GM12878 (cell line): ENCODE data around the gene MIAT. TPM values are rescaled to one million over a fixed set of nuclear protein-coding genes. Genes with fewer than 3 reads are reported as not detected.

Experiments
- ATAC-seq: fragments of 200-7000 bp; cut with Tn5 transposase; 3 replicates; pipeline ENCODE4 v1.9.1; 2020; ENCODE audit warnings: mild to moderate bottlenecking, moderate library complexity
- BruUV-seq: library from RNA; stranded (reverse); fragments of 400-500 nt; replicated peaks from 2 replicates; lab custom pipeline; 2021; lab: Mats Ljungman, UMichigan
- CTCF ChIA-PET: fragments of 300-600 bp; sonication (Branson Sonifier 250); formaldehyde crosslinking; extraction: SDS; loops from one replicate; lab custom pipeline; 2021; ENCODE audit warnings: inconsistent platforms; lab: Yijun Ruan, JAX
- POLR2A ChIA-PET: fragments of 350-600 bp; formaldehyde crosslinking; extraction: SDS; loops from one replicate; lab custom pipeline; 2021; ENCODE audit warnings: inconsistent platforms; lab: Charles Lee
- RAD21 ChIA-PET: fragments of 300-600 bp; sonication (Branson Sonifier 250); formaldehyde crosslinking; loops from one replicate; lab custom pipeline; 2023; ENCODE audit warnings: antibody characterized with exemption; ENCODE audit not compliant: unreplicated experiment; lab: Charles Lee
- SMC1A ChIA-PET: fragments of 300-600 bp; sonication (Branson Sonifier 250); formaldehyde crosslinking; loops from one replicate; lab custom pipeline; 2023; ENCODE audit not compliant: unreplicated experiment, uncharacterized antibody; lab: Charles Lee
- DNase-seq: peaks from one replicate; pipeline ENCODE4 v3.0.0-alpha.2; 2011; ENCODE audit warnings: low read depth, low spot score
- FAIRE-seq: peaks from 3 replicates; lab custom pipeline; 2011; peaks lifted over from hg19 to GRCh38; lab: Jason Lieb, UNC
- H2AFZ ChIP-seq: 2 replicates; pipeline ENCODE4 v1.6.0; 2011; ENCODE audit warnings: low read depth, low read length, control low read depth; ENCODE audit not compliant: control insufficient read depth
- H3K27ac ChIP-seq: 2 replicates; pipeline ENCODE4 v1.5.1; 2011; ENCODE audit warnings: control low read depth; ENCODE audit not compliant: control insufficient read depth, insufficient read depth
- H3K27me3 ChIP-seq, 2 experiments: replicated peaks in 1 of 2; 2 replicates each; pipeline versions ENCODE4 v1.6.0 to v1.6.1; 2011; ENCODE audit warnings: low read length in 1 of 2; ENCODE audit not compliant: control insufficient read depth in 2 of 2, insufficient read depth in 2 of 2
- H3K36me3 ChIP-seq, 2 experiments: 2 replicates each; pipeline ENCODE4 v1.5.1; 2011; ENCODE audit warnings: low read length in 1 of 2; ENCODE audit not compliant: control insufficient read depth in 2 of 2, insufficient read depth in 2 of 2
- H3K4me1 ChIP-seq: 2 replicates; pipeline ENCODE4 v1.6.1; 2011; ENCODE audit warnings: mild to moderate bottlenecking, low read length, moderate library complexity, mixed read lengths; ENCODE audit not compliant: control insufficient read depth, insufficient read depth
- H3K4me2 ChIP-seq: 2 replicates; pipeline ENCODE4 v1.6.0; 2011; ENCODE audit warnings: control low read depth; ENCODE audit not compliant: control insufficient read depth, insufficient read depth
- H3K4me3 ChIP-seq: fragments of 200-600 bp; sonication (generic); 2 replicates; pipeline ENCODE4 v1.5.1; 2016
- H3K79me2 ChIP-seq: 2 replicates; pipeline ENCODE4 v1.6.0; 2011; ENCODE audit warnings: low read length; ENCODE audit not compliant: control insufficient read depth, insufficient read depth
- H3K9ac ChIP-seq: 2 replicates; pipeline ENCODE4 v1.8.0; 2011; ENCODE audit warnings: low read length, control low read depth, mixed read lengths; ENCODE audit not compliant: control insufficient read depth, insufficient read depth
- H3K9me3 ChIP-seq: replicated peaks from 3 replicates; pipeline ENCODE4 v1.5.1; 2011; ENCODE audit warnings: mild to moderate bottlenecking, low read length; ENCODE audit not compliant: control insufficient read depth, insufficient read depth
- H4K20me1 ChIP-seq: 2 replicates; pipeline ENCODE4 v1.6.0; 2011; ENCODE audit not compliant: control insufficient read depth, insufficient read depth
- EED ChIP-seq: sonication (generic); IDR thresholded peaks from 2 replicates; pipeline ENCODE4 v1.6.1; 2016; ENCODE audit warnings: antibody characterized with exemption, low read depth
- ZNF622 ChIP-seq: fragments of 450-650 bp; IDR thresholded peaks from 2 replicates; pipeline ENCODE4 v1.6.1; 2017; ENCODE audit warnings: mild to moderate bottlenecking, inconsistent platforms
- WGBS: methylation state at CpG from one replicate; pipeline ENCODE4 v1.1.6; 2016; ENCODE audit warnings: low lambda C conversion rate; ENCODE audit not compliant: insufficient replicate concordance, insufficient coverage; ENCODE audit errors: missing lambda C conversion rate; 5-methylcytosine and 5-hydroxymethylcytosine counted together
- in situ Hi-C: fragments of 300-500 bp; cut with MboI; formaldehyde crosslinking; loops from 9 replicates; pipeline ENCODE4 v1.14.3; 2018; ENCODE audit warnings: mixed read lengths
- intact Hi-C: fragments of 100-400 bp; cut with micrococcal nuclease; formaldehyde crosslinking; loops from one replicate; pipeline ENCODE4 v1.14.2; 2022; ENCODE audit not compliant: unreplicated experiment
- polyA plus RNA-seq, 11 experiments: library from polyadenylated mRNA; depleted of rRNA in 4 of 11; unstranded in 6 of 11; stranded (reverse) in 5 of 11; fragments of >200 nt; fragmentation: Nextera tagmentation in 4 of 11; fragmentation: Illumina TruSeq in 1 of 11; extraction: Ambion mirVana in 4 of 11; extraction: Trizol in 1 of 11; gene quantifications; 1 replicate in 1 of 11; 2 replicates in 10 of 11; pipeline versions ENCODE4 v1.2.1 to v1.2.3, GENCODE V29; 2011 to 2016; ENCODE audit warnings: inconsistent platforms in 2 of 11, missing spikeins in 2 of 11, low read depth in 1 of 11
- total RNA-seq, 4 experiments: library from RNA; depleted of rRNA in 3 of 4; stranded (reverse); fragments of >200 nt in 3 of 4; fragmentation: Illumina TruSeq in 1 of 4; extraction: Trizol in 1 of 4; gene quantifications; 2 replicates each; pipeline versions ENCODE4 v1.2.1 to v1.2.3, GENCODE V29; 2013 to 2021
- TF ChIP-seq, protein P1 (sequence below): IDR thresholded peaks from 2 replicates; pipeline ENCODE4 v1.6.1; 2012; ENCODE audit warnings: mild to moderate bottlenecking, low read depth, low read length
- TF ChIP-seq, protein P2 (sequence below), 3 experiments: IDR thresholded peaks in 2 of 3; conservative IDR thresholded peaks in 1 of 3; 2 replicates each; pipeline ENCODE4 v1.5.1; 2011; ENCODE audit warnings: low read depth in 3 of 3, low read length in 3 of 3, mild to moderate bottlenecking in 3 of 3, control low read depth in 2 of 3, moderate library complexity in 2 of 3, inconsistent platforms in 1 of 3, mixed read lengths in 1 of 3; ENCODE audit not compliant: control insufficient read depth in 2 of 3, insufficient read depth in 1 of 3; ENCODE audit errors: extremely low read depth in 1 of 3
- TF ChIP-seq, protein P3 (sequence below): IDR thresholded peaks from 2 replicates; pipeline ENCODE4 v1.6.1; 2011; ENCODE audit warnings: low read depth, low read length, improper control_type of control experiment, borderline replicate concordance
- TF ChIP-seq, protein P4 (sequence below): IDR thresholded peaks from 2 replicates; pipeline ENCODE4 v1.6.1; 2011; ENCODE audit warnings: borderline replicate concordance, low read depth, mild to moderate bottlenecking, moderate library complexity, mixed read lengths, low read length; ENCODE audit not compliant: insufficient read depth; ENCODE audit errors: extremely low read length
- TF ChIP-seq, protein P5 (sequence below): IDR thresholded peaks from 2 replicates; pipeline ENCODE4 v1.6.1; 2012; ENCODE audit warnings: low read depth, low read length, improper control_type of control experiment

Gene MIAT
- total and polyA plus RNA-seq, 10 of the 15 experiments (the other 5 are each of a cell fraction or from before 2014, with no cell fraction given) = 0.39 to 13.7 (median 4.6) TPM

DNA sequence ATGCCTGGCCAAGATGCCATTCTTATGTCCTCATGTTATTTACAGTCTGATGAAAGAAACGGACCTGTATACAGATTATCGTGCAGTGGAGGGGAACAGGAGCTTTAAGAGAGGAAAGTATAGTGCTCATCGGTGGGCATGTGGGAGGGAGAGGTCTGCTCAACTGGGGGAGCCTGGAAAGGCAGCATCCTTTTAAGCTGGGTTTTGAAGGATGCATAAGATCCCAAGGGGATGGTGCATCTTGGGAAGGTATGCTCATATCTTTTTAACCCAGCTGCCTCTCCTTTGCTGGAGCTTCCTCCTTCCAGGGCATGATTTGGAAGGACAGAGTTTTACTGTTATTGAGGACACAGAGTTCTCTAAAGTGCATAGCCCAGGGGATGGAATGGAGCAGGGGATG lies 34.8 kb downstream of the MIAT start:
- ChIA-PET CTCF (interaction anchor here (1.4 kb wide), 1 partner anchor 13 kb away, joined by 3 read pairs; no protein-coding TSS in a partner anchor), RAD21 (no interaction called here), SMC1A (no interaction called here), POLR2A (no interaction called here)
- WGBS = 81% methylated on average over 3 of the region's 3 CpGs
- in situ Hi-C loops (no loop called here), intact Hi-C loops (no loop called here)
- Histone ChIP-seq H3K4me3 (no peak overlapping the region), H4K20me1 (no peaks in the 10 kb centered on the region), H2AFZ (no peak overlapping the region), H3K79me2 (no peaks in the 10 kb centered on the region), H3K9me3 (no peaks in the 10 kb centered on the region), H3K27ac (no peak overlapping the region), H3K27me3 (no peaks in the 10 kb centered on the region), H3K4me1 (peaks cover 5% of the 10 kb centered on the region; the same call in 1 of the 2 replicates), H3K4me2 (no peak overlapping the region), H3K36me3 (peaks cover 0 to 3% of the 10 kb centered on the region in 2 experiments; a peak in 1 of 4 replicates), H3K9ac (no peak overlapping the region)
- ATAC-seq = no peak
- TF ChIP-seq, protein P1, sequence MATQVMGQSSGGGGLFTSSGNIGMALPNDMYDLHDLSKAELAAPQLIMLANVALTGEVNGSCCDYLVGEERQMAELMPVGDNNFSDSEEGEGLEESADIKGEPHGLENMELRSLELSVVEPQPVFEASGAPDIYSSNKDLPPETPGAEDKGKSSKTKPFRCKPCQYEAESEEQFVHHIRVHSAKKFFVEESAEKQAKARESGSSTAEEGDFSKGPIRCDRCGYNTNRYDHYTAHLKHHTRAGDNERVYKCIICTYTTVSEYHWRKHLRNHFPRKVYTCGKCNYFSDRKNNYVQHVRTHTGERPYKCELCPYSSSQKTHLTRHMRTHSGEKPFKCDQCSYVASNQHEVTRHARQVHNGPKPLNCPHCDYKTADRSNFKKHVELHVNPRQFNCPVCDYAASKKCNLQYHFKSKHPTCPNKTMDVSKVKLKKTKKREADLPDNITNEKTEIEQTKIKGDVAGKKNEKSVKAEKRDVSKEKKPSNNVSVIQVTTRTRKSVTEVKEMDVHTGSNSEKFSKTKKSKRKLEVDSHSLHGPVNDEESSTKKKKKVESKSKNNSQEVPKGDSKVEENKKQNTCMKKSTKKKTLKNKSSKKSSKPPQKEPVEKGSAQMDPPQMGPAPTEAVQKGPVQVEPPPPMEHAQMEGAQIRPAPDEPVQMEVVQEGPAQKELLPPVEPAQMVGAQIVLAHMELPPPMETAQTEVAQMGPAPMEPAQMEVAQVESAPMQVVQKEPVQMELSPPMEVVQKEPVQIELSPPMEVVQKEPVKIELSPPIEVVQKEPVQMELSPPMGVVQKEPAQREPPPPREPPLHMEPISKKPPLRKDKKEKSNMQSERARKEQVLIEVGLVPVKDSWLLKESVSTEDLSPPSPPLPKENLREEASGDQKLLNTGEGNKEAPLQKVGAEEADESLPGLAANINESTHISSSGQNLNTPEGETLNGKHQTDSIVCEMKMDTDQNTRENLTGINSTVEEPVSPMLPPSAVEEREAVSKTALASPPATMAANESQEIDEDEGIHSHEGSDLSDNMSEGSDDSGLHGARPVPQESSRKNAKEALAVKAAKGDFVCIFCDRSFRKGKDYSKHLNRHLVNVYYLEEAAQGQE = no peak
- TF ChIP-seq, protein P2, sequence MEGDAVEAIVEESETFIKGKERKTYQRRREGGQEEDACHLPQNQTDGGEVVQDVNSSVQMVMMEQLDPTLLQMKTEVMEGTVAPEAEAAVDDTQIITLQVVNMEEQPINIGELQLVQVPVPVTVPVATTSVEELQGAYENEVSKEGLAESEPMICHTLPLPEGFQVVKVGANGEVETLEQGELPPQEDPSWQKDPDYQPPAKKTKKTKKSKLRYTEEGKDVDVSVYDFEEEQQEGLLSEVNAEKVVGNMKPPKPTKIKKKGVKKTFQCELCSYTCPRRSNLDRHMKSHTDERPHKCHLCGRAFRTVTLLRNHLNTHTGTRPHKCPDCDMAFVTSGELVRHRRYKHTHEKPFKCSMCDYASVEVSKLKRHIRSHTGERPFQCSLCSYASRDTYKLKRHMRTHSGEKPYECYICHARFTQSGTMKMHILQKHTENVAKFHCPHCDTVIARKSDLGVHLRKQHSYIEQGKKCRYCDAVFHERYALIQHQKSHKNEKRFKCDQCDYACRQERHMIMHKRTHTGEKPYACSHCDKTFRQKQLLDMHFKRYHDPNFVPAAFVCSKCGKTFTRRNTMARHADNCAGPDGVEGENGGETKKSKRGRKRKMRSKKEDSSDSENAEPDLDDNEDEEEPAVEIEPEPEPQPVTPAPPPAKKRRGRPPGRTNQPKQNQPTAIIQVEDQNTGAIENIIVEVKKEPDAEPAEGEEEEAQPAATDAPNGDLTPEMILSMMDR (IDR thresholded peaks at IDR 0.05 in 2 of 3, conservative IDR thresholded peaks at IDR 0.05 in 1 of 3; ENCODE audit: control insufficient read depth in 2 of 3, extremely low read depth in 1 of 3, insufficient read depth in 1 of 3, low read depth in 3 of 3, low read length in 3 of 3) = no peak
- TF ChIP-seq ZNF622 = no peak
- no peak for TF ChIP-seq EED
- TF ChIP-seq, protein P3, sequence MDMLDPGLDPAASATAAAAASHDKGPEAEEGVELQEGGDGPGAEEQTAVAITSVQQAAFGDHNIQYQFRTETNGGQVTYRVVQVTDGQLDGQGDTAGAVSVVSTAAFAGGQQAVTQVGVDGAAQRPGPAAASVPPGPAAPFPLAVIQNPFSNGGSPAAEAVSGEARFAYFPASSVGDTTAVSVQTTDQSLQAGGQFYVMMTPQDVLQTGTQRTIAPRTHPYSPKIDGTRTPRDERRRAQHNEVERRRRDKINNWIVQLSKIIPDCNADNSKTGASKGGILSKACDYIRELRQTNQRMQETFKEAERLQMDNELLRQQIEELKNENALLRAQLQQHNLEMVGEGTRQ = no peak
- TF ChIP-seq, protein P4, sequence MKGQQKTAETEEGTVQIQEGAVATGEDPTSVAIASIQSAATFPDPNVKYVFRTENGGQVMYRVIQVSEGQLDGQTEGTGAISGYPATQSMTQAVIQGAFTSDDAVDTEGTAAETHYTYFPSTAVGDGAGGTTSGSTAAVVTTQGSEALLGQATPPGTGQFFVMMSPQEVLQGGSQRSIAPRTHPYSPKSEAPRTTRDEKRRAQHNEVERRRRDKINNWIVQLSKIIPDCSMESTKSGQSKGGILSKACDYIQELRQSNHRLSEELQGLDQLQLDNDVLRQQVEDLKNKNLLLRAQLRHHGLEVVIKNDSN = no peak
- TF ChIP-seq, protein P5, sequence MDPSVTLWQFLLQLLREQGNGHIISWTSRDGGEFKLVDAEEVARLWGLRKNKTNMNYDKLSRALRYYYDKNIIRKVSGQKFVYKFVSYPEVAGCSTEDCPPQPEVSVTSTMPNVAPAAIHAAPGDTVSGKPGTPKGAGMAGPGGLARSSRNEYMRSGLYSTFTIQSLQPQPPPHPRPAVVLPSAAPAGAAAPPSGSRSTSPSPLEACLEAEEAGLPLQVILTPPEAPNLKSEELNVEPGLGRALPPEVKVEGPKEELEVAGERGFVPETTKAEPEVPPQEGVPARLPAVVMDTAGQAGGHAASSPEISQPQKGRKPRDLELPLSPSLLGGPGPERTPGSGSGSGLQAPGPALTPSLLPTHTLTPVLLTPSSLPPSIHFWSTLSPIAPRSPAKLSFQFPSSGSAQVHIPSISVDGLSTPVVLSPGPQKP = no peak
- no peak for FAIRE-seq
- no TSS peak for BruUV-seq
- no peak for DNase-seq
